HG02759 (cell line): ENCODE results near the gene PLXNA2.

Experiments used
- ATAC-seq: cut with Tn5 transposase; IDR thresholded peaks from one replicate; pipeline ENCODE4 v1.9.1; 2021; ENCODE audit warnings: mild to moderate bottlenecking, moderate library complexity; ENCODE audit not compliant: unreplicated experiment

PLXNA2 gene

DNA sequence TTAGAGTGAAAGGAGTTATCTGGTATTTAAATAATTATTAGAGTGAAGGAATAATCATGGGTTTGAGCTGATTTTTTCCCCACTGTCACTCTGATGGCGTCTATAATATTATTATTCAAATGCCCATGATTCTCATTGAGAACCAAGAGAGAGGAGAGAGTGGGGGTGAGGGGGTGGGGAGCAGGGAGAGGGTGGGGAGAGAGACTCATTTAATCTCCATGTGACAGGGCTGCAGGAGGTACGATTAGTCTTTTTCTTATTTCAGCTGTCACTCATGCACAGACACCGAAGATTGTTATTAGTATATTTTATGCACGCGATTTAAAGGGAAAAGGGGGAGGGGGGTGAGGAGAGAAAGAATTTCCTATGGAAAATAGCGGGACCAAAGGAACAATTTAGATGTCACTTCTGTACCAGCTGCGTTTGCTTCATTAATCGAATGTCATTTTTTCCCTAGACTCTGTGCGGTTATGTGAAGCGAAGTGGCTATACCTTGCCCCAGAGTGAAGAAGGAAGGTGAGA, 19.9 kb downstream of the PLXNA2 start:
- no peak for ATAC-seq

DNA sequence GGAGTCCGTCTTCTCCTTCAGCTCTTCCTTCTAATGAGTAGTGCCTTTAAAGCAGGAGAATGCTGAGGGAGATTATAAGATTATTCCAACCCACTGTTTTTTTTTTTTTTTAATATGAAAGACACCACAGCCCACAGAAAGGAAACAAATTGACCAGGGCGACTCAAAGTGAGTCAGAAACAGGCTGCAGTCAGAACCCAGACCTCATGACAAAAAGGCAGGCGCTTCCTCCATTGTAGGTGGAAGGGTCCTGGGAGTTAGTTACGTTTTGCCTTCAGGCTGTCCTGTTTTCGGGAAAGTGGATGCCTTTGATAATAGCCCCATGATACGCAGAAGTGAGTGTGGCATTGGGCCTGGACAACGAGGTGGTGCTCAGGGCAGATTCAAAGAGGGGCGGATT, 21.0 kb downstream of the PLXNA2 start:
- no peak for ATAC-seq

GRCh38 chr1:208222376-208223126, 21.6 kb downstream of the PLXNA2 start:
- ATAC-seq, result no peak

GRCh38 chr1:208221291-208221622, 22.9 kb downstream of the PLXNA2 start:
- ATAC-seq, result no peak

DNA sequence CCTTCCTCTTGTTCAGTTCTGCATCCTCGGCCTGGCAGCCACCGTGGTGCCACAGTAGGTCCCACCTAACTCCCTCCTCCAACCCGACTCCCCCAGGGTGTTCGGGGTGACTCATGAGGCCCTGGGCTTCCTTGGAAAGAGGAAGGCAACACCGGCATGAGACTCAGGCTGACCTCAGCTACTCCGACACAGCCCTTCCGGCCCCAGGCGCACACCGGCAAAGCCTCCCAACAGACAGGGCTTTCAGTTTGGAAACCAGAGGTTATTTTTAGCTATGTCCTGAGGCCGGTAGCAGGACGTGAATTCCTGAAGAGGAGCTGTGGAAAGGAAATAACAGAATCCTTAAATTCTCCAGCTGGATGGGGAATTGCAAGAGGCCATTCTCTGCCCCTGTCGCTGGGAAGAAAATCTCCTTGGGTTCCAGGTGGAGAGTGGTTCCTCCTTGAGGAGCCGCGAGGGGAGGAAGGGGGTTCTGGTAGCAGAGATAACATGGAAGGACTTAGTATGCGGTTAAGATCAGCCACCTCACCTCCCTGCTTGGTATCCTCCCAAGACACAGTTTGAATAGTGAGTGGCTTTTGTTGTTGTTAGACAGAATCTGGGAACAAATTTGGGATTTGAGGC, 24.4 kb downstream of the PLXNA2 start:
- ATAC-seq, result no peak

- ATAC-seq, result no peak
Observed at GRCh38 chr1:208219098-208219658, 25.0 kb downstream of the PLXNA2 start.

DNA sequence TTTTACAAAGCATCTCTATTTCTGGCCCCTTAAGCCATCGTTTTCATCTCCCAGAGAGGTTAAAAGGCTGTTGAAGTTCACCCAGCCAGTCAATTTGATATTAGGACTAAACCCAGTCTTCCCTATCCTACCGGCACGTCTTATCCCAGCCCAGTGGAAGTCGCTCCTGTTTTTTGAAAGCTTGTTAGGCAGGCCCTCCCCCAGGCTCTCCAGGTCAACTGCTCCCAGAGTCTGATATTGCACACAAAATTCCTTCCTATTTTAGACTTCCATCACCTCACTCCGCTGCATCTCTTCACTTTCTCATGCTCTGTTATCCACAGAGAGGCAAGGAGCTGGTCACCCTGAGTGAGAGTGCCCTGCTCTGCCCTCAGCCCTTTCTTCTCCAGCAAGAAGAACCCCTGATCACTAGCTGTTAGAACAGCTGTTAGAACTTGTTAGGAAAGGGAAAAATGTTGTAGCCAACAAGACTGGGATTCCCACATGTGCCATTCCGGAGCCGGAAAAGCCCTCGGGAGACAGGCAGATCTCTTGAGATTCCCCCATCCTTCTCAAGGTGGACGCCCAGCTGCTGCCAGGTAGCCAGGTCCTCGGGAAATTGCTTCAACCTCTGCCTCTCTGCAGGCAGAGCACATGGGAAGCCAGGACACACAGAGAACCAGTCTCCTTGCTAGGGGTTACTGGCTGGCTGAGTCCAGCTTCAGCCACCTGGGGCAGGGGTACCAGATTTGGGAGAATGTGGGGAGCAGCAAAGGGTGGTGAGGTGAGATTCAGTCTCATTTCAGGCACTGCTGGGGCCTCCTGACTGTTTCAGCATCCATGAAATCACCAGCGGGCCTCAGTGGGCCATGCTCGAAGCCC, 25.7 kb downstream of the PLXNA2 start:
- ATAC-seq, result no peak

DNA sequence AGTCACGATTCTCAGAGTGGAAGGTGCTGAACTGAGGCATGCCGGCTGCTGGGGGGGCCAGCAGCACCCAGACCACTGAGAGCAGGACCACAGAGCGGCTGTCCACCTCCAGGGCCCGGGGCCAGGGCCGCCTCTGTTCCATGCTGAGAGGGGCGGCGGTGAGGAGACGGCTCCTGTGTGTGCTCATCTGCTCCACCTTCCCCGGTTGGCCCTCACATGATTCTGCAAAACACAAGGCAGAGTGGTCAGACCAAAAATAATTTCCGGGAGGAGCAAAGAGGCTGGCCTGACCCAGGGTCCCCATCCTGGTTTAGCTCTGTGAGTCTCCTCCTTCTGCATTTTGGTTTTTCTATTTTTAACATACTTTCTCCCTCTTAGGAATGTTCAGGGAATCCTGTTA, 26.4 kb downstream of the PLXNA2 start:
- ATAC-seq, result no peak

DNA sequence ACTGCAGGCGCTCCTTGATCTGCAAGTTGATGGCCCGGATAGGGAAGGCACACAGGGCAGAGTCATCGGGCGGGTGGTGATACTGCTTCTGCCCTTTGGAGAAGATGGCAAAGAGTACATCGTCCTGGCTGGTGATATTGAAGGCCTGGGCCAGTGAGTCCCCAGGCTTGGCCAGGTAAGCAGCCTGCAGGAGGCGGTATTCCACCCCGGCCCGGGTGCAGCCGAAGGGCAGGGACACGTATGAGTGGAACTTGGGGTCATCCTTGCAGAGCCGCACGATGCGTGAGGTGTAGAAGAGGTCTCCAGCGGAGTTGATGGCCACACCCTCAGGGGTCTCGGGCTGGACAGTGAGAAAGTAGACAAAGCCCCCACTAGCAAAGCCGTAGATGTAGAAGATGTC, 27.4 kb downstream of the PLXNA2 start:
- no peak for ATAC-seq

DNA sequence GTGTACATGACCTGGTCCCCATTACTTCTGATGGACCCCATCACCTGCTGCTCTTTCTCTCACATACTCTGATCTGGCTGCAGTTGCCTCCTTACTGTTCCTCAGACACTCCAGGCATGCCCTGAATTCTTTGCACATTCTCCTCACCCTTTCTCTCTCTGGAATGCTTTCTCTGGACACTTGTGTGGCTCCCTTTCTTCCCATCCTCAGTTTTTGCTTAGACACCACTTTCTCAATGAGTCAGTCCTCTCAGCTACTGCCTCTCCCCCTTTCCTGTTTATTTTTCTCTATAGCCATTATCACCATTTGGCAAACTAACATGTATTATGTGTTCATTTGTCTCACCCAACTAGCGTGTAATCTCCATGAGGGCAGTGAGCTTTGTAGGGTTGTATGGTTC, 28.1 kb downstream of the PLXNA2 start:
- ATAC-seq, result no peak

DNA sequence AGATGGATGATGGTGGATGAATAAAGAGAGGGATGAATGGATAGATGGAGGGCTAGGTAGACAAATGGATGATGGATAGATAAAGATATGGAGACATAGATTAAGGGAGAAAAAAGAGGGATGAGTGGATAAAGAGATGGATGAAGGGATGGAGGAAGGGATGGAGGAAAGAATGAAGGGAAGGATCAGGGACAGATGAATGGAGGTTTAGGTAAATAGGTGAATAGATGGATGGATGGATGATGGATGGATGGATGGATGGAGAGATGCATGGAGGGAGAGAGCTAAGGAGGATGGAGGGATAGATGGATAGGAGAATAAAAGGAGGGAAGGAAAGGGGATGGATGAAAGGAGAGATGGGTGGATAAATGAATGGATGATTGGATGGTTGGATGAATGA, 28.8 kb downstream of the PLXNA2 start:
- no peak for ATAC-seq

GRCh38 chr1:208213786-208214185, 30.4 kb downstream of the PLXNA2 start:
- no peak for ATAC-seq

GRCh38 chr1:208212893-208213292, 31.3 kb downstream of the PLXNA2 start:
- no peak for ATAC-seq

- no peak for ATAC-seq
Observed at GRCh38 chr1:208211921-208212843, 32.0 kb downstream of the PLXNA2 start.

- no peak for ATAC-seq
Observed at GRCh38 chr1:208209896-208210589, 34.1 kb downstream of the PLXNA2 start.

DNA sequence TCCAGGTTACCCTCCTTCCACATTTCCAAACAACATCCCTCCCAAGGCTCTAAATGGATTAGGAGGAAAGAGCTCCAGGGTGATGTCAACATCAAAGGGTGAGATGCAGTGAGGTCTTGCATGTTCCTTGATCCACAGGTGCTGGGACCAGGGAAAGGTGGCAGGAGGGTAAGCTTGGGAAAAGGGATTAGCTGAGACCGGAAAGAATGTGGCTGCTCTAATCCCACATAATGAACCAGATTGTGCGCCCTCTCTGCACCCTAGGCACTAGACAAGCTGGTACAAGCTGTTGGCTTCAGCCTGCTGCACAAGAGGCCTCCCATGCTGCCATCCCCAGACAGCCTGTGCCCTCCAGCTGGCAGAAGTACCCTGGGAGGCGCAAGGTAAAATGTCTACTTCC, 34.9 kb downstream of the PLXNA2 start:
- no peak for ATAC-seq

DNA sequence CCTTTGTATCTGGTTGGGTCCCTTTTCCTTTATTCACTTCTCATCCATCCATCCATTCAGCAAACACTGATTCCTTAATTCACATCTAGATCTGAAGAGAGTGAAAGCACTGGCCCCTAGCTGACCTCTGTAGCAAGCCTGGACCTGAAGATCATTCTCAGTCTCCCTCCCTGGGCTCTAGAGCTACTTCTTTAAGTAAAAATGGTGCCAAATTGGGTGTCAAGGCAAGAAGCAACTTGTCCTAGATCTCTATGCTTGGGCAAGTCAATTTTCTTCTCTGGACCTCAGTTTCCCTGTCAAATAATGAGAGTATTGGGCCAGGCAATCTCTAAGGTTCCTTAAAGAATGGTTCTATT, 36.1 kb downstream of the PLXNA2 start:
- no peak for ATAC-seq

- ATAC-seq, result no peak
Observed at GRCh38 chr1:208207388-208208131, 36.6 kb downstream of the PLXNA2 start.

DNA sequence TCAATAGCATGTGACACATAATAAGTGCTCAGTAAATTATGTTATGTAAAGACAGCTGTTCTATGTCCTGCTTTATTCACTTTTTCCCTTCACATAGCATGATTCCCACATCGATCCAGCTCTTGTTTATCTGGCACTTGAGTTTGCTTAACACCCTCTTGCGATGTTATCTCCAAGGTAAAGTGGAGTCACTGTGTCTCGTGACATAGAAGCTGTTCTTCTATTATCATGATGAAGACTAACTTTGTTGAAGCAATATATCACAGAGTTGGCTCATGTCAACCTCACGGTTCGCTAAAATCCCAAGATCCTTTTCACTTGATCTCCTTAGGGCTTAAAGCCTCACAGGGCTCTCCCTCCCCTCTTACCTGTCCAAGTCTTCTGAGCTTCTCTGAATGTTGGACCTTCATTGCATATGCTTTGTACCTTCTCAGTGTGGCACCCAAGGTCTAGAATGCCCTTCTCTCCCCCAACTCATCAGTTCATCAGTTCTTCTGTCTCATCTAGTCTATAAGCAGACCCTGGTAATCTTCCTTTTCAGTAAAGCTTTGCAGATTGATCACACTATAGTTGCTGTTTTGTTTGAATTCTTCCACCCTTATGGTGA, 38.0 kb downstream of the PLXNA2 start:
- ATAC-seq, result no peak
